A673 (cell line): ENCODE measurements around the gene SOX10. TPM values are rescaled to one million over a fixed set of nuclear protein-coding genes. Genes with fewer than 3 reads are reported as not detected.
"Not testable (repeated sequence)": the region's sequence is repeated elsewhere in the genome, so short reads cannot be mapped to it uniquely, and the experiment has no call there.

Source experiments
- BruUV-seq: library from RNA; stranded (reverse); fragments of 400-500 nt; replicated peaks from 2 replicates; lab custom pipeline; 2021; lab: Mats Ljungman, UMichigan
- CTCF ChIA-PET: fragments of 300-600 bp; sonication (Branson Sonifier 250); formaldehyde crosslinking; loops from one replicate; lab custom pipeline; 2022; ENCODE audit warnings: antibody characterized with exemption; lab: Charles Lee
- POLR2A ChIA-PET: fragments of 300-600 bp; sonication (Branson Sonifier 250); formaldehyde crosslinking; loops from one replicate; lab custom pipeline; 2022; ENCODE audit warnings: antibody characterized with exemption; ENCODE audit not compliant: low non-redundant PET; lab: Charles Lee
- DNase-seq: peaks from one replicate; pipeline ENCODE4 v3.0.0-alpha.2; 2015; ENCODE audit warnings: low spot score
- H3K27ac ChIP-seq: fragments of 200-600 bp; sonication (generic); 2 replicates; pipeline ENCODE4 v1.5.1; 2016; ENCODE audit warnings: mixed run types, low read depth, mild to moderate bottlenecking, mixed read lengths, antibody characterized with exemption, low read length; ENCODE audit not compliant: poor library complexity, severe bottlenecking
- H3K27me3 ChIP-seq: fragments of 200-600 bp; sonication (generic); replicated peaks from 2 replicates; pipeline ENCODE4 v1.6.1; 2017; ENCODE audit warnings: mixed run types, low read depth, mild to moderate bottlenecking, mixed read lengths, antibody characterized with exemption, low read length; ENCODE audit not compliant: insufficient read depth, poor library complexity
- H3K36me3 ChIP-seq: fragments of 200-600 bp; sonication (generic); 2 replicates; pipeline ENCODE4 v1.6.1; 2016; ENCODE audit warnings: mixed run types, mild to moderate bottlenecking, mixed read lengths, antibody characterized with exemption, low read length; ENCODE audit not compliant: insufficient read depth, poor library complexity, severe bottlenecking
- H3K4me1 ChIP-seq: fragments of 200-600 bp; sonication (generic); 2 replicates; pipeline ENCODE4 v1.6.1; 2017; ENCODE audit warnings: mixed run types, mild to moderate bottlenecking, mixed read lengths, antibody characterized with exemption, low read length; ENCODE audit not compliant: insufficient read depth, poor library complexity, severe bottlenecking
- H3K4me3 ChIP-seq: fragments of 200-600 bp; sonication (generic); 2 replicates; pipeline ENCODE4 v1.5.1; 2016; ENCODE audit warnings: low read depth, mixed run types, mild to moderate bottlenecking, mixed read lengths, low read length; ENCODE audit not compliant: poor library complexity, severe bottlenecking
- H3K9me3 ChIP-seq: fragments of 200-600 bp; sonication (generic); 2 replicates; pipeline ENCODE4 v1.6.1; 2016; ENCODE audit warnings: mixed run types, low read depth, mild to moderate bottlenecking, mixed read lengths, antibody characterized with exemption, low read length; ENCODE audit not compliant: poor library complexity, severe bottlenecking
- CTCF ChIP-seq: fragments of 300-800, 200-600 bp; sonication (generic); conservative IDR thresholded peaks from 2 replicates; pipeline ENCODE4 v1.5.1; 2017; ENCODE audit warnings: low read depth, mild to moderate bottlenecking, antibody characterized with exemption, low read length, moderate library complexity, mixed read lengths
- EZH2 ChIP-seq: fragments of 200-600 bp; sonication (generic); IDR thresholded peaks from 2 replicates; pipeline ENCODE4 v1.6.1; 2017; ENCODE audit warnings: borderline replicate concordance, low read depth, mild to moderate bottlenecking, mixed read lengths, antibody characterized with exemption, low read length; ENCODE audit not compliant: poor library complexity, severe bottlenecking
- intact Hi-C: fragments of 100-400 bp; cut with micrococcal nuclease; formaldehyde crosslinking; loops from one replicate; pipeline ENCODE4 v1.10.0; 2022; ENCODE audit not compliant: unreplicated experiment
- total RNA-seq: library from RNA; stranded (reverse); gene quantifications from 2 replicates; pipeline ENCODE4 v1.2.3, GENCODE V29; 2021

The SOX10 gene
- total RNA-seq, 1 experiment from 2014 or later = not detected

DNA sequence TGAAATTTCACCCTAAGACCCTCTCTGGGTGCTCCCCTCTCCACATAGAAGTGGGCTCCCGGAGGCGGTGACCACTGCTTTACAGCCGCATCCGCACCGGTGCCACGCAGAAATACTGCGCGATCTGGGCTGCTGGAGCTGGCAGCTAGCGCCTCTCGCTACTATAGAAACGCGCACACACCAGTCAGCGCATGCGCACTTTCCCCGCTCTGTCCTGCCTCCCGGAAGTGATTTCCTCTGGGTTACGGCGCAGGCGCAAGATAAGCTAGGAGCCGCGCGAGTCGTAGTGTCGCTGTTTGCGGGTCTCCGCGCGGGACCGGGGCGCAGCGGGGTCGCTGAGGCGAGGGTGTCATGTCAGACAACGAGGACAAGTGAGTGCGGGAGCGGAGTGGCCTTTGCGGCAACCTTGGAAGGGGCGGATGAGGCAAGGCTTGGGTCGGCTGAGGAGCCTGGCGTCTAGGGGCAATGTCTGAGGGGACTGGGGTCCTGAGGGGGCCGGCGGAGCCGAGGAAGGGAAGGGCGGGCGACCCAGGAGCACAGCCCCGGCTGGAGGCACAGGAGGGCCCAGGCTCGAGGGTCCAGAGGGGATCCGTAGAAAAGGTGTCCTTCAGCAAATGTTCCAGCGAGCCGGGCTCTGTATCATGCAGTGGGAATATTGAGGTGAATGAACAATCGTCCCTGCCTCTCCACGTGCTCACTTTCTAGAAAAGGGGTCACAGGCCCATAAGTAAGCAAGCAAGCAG, 30.7 kb downstream of the SOX10 start, which contains the start of the genes C22orf23 and POLR2F:
Gene C22orf23 (minus strand): TSS at position 165 of the 743 bp plus-strand sequence. CDS start 452 bp downstream, outside the sequence.
Gene POLR2F (plus strand): TSS at position 263 of the 743 bp plus-strand sequence. CDS start 89 bp downstream, at position 352.
- peak within 1 kb of the TSS; percentile 73 for H3K4me3 ChIP-seq
- POLR2A ChIA-PET = interaction anchor here (0.6 kb wide), 1 partner anchor 558 kb away, joined by 4 read pairs; no protein-coding TSS in a partner anchor
- peak; percentile 96 for DNase-seq
- peaks cover 8% of the 10 kb centered on the region for H3K4me1 ChIP-seq
- no peaks in the 10 kb centered on the region for H3K9me3 ChIP-seq
- no peaks in the 10 kb centered on the region for H3K27me3 ChIP-seq
- TF ChIP-seq EZH2 (no peak), CTCF (no peak)
- intact Hi-C loops = loop anchor here (1.0 kb wide), 1 partner anchor 19 kb away; no protein-coding TSS in a partner anchor
- CTCF ChIA-PET = no interaction called here
- peaks cover 20% of the 10 kb centered on the region for H3K36me3 ChIP-seq
- TSS peak; percentile 63 for BruUV-seq
- peak within 1 kb of the TSS; percentile 77 for H3K27ac ChIP-seq

- no peaks in the 10 kb centered on the region for H3K27me3 ChIP-seq
- peaks cover 8% of the 10 kb centered on the region for H3K4me1 ChIP-seq
- TF ChIP-seq CTCF = no peak
- no peak for TF ChIP-seq EZH2
- POLR2A ChIA-PET = no interaction called here
- peak overlapping the region; percentile 73 for H3K4me3 ChIP-seq
- intact Hi-C loops = loop anchor here (1.0 kb wide), 1 partner anchor 19 kb away; no protein-coding TSS in a partner anchor
- no peaks in the 10 kb centered on the region for H3K9me3 ChIP-seq
- peak overlapping the region; percentile 77 for H3K27ac ChIP-seq
- no TSS peak for BruUV-seq
- no peak for DNase-seq
- H3K36me3 ChIP-seq = peaks cover 14% of the 10 kb centered on the region
- CTCF ChIA-PET = no interaction called here
Measured at GRCh38 chr22:37953062-37953436, 31.3 kb downstream of the SOX10 start.

DNA sequence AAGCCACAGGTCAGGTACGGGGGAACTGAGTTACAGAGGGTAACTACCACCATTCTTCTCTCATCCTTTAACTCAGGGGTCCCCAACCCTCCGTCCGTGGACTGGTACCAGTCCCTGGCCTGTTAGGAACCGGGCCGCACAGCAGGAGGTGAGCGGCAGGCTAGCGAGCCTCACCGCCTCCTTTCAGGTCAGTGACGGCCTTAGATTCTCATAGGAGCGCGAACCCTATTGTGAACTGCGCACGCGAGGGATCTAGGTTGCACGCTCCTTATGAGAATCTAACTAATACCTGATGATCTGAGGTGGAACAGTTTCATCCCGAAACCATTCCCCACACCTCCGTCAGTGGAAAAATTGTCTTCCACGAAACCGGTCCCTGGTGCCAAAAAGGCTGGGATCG, 31.7 kb downstream of the SOX10 start:
- POLR2A ChIA-PET, CTCF ChIA-PET, H3K27ac ChIP-seq, H3K27me3 ChIP-seq, H3K9me3 ChIP-seq, BruUV-seq, DNase-seq, H3K4me1 ChIP-seq: not testable (repeated sequence)
- intact Hi-C loops = loop anchor here (1.0 kb wide), 1 partner anchor 18 kb away; no protein-coding TSS in a partner anchor
- peaks cover 10% of the 10 kb centered on the region for H3K36me3 ChIP-seq
- peak overlapping the region; percentile 73 for H3K4me3 ChIP-seq
